Measurements from ENCODE around the gene FSD2. TPM values are rescaled to one million over a fixed set of nuclear protein-coding genes. Genes with fewer than 3 reads are reported as not detected.

FSD2 gene
- total and polyA plus RNA-seq, 10 donors, result 0.02 to 0.03 (median 0.02) TPM; not detected in 7

DNA sequence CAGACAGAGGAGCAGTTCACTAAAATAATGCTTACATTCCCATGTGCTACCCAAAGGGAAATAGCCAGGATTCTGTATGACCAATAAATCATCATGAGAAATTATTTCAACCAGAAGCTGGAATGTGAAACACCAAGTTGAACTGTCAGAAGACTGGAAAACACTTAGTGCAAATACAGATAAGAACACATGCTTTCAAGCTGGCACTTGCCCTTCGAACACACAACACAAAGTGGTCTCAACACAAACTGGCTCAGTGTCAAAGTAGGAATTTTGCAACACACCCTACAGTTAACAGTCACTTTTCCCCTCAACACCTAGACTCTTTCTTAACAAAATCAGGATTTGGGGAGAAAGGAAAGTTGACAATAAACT lies 1.3 kb downstream of the FSD2 start:
- intact Hi-C loops (cut with DNase I; ENCODE audit: low total_unique reads), result no loop called here
- Histone ChIP-seq H3K36me3 (no peaks in the 10 kb centered on the region), H3K4me3 (no peak overlapping the region), H3K27me3 (replicated peaks in 1 of 7) (no peaks in the 10 kb centered on the region), H3K4me1 (peaks cover 4 to 25% (median 14%) of the 10 kb centered on the region in 6 donors), H3K9me3 (no peaks in the 10 kb centered on the region), H3K27ac (no peak overlapping the region)
- DNase-seq, result no peak
- no peak for TF ChIP-seq POLR2A (IDR thresholded peaks at IDR 0.05)
- no peak for TF ChIP-seq POLR2AphosphoS5 (IDR thresholded peaks at IDR 0.05)
- TF ChIP-seq, protein P1, sequence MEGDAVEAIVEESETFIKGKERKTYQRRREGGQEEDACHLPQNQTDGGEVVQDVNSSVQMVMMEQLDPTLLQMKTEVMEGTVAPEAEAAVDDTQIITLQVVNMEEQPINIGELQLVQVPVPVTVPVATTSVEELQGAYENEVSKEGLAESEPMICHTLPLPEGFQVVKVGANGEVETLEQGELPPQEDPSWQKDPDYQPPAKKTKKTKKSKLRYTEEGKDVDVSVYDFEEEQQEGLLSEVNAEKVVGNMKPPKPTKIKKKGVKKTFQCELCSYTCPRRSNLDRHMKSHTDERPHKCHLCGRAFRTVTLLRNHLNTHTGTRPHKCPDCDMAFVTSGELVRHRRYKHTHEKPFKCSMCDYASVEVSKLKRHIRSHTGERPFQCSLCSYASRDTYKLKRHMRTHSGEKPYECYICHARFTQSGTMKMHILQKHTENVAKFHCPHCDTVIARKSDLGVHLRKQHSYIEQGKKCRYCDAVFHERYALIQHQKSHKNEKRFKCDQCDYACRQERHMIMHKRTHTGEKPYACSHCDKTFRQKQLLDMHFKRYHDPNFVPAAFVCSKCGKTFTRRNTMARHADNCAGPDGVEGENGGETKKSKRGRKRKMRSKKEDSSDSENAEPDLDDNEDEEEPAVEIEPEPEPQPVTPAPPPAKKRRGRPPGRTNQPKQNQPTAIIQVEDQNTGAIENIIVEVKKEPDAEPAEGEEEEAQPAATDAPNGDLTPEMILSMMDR (IDR thresholded peaks at IDR 0.05 in 8 of 11, conservative IDR thresholded peaks at IDR 0.05 in 3 of 11), result no peak
- WGBS, 5 donors, result 72 to 83% (median 72%) methylated on average over 1 of the region's 1 CpG

GRCh38 chr15:82803793-82804574 lies 1.9 kb downstream of the FSD2 start:
- no peaks in the 10 kb centered on the region for H3K27me3 ChIP-seq (replicated peaks in 1 of 7)
- intact Hi-C loops (cut with DNase I; ENCODE audit: low total_unique reads), result no loop called here
- 82 to 94% (median 86%) methylated on average over 2 of the region's 2 CpGs for WGBS, 5 donors
- H3K4me1 ChIP-seq, result peaks cover 4 to 21% (median 11%) of the 10 kb centered on the region in 6 donors
- H3K36me3 ChIP-seq, result no peaks in the 10 kb centered on the region
- DNase-seq, result no peak
- no peak overlapping the region for H3K4me3 ChIP-seq
- H3K27ac ChIP-seq, result no peak overlapping the region
- H3K9me3 ChIP-seq, result no peaks in the 10 kb centered on the region
- TF ChIP-seq POLR2A (IDR thresholded peaks at IDR 0.05) (no peak), POLR2AphosphoS5 (IDR thresholded peaks at IDR 0.05) (no peak)
- TF ChIP-seq, protein P1 (IDR thresholded peaks at IDR 0.05 in 8 of 11, conservative IDR thresholded peaks at IDR 0.05 in 3 of 11), result no peak

- H3K36me3 ChIP-seq, result no peaks in the 10 kb centered on the region
- no peak for TF ChIP-seq POLR2A (IDR thresholded peaks at IDR 0.05)
- TF ChIP-seq POLR2AphosphoS5 (IDR thresholded peaks at IDR 0.05), result no peak
- TF ChIP-seq, protein P1 (IDR thresholded peaks at IDR 0.05 in 8 of 11, conservative IDR thresholded peaks at IDR 0.05 in 3 of 11), result no peak
- 17 to 65% (median 38%) methylated on average over 1 of the region's 1 CpG; no CpG with 5 or more reads in 1 of the 5 donors for WGBS, 5 donors
- no peaks in the 10 kb centered on the region for H3K9me3 ChIP-seq
- H3K4me3 ChIP-seq, result no peak overlapping the region
- no peak overlapping the region for H3K27ac ChIP-seq
- no peak for DNase-seq
- intact Hi-C loops (cut with DNase I; ENCODE audit: low total_unique reads), result no loop called here
- peaks cover 0 to 16% (median 7%) of the 10 kb centered on the region in 6 donors for H3K4me1 ChIP-seq
- H3K27me3 ChIP-seq (replicated peaks in 1 of 7), result no peaks in the 10 kb centered on the region
These were observed 3.4 kb downstream of the FSD2 start for GRCh38 chr15:82802497-82802896.

GRCh38 chr15:82799183-82799841 lies 6.6 kb downstream of the FSD2 start:
- H3K9me3 ChIP-seq, result peaks cover 0 to 3% (median 0%) of the 10 kb centered on the region in 8 donors
- intact Hi-C loops (cut with DNase I; ENCODE audit: low total_unique reads), result no loop called here
- 74 to 86% (median 82%) methylated on average over 7 of the region's 7 CpGs for WGBS, 5 donors
- no peak overlapping the region for H3K27ac ChIP-seq
- H3K27me3 ChIP-seq (replicated peaks in 1 of 7), result no peaks in the 10 kb centered on the region
- TF ChIP-seq, protein P1 (IDR thresholded peaks at IDR 0.05 in 8 of 11, conservative IDR thresholded peaks at IDR 0.05 in 3 of 11), result no peak
- TF ChIP-seq POLR2A (IDR thresholded peaks at IDR 0.05), result no peak
- TF ChIP-seq POLR2AphosphoS5 (IDR thresholded peaks at IDR 0.05), result no peak
- no peak overlapping the region for H3K4me3 ChIP-seq
- H3K4me1 ChIP-seq, result no peaks in the 10 kb centered on the region
- DNase-seq, result no peak
- no peaks in the 10 kb centered on the region for H3K36me3 ChIP-seq
